Measurements from ENCODE around the gene MRC2. TPM values are rescaled to one million over a fixed set of nuclear protein-coding genes. Genes with fewer than 3 reads are reported as not detected.

MRC2 gene
- total and polyA plus RNA-seq, 2 experiments from 2014 or later = 104 to 121 TPM

- Histone ChIP-seq H4K20me1 (ENCODE audit: insufficient read depth, poor library complexity, severe bottlenecking) (no peaks in the 10 kb centered on the region), H3K9me2 (replicated peaks; ENCODE audit: insufficient read depth) (no peaks in the 10 kb centered on the region), H3K79me2 (no peaks in the 10 kb centered on the region), H3K27me3 (no peaks in the 10 kb centered on the region), H3K27ac (no peak overlapping the region), H3K4me3 (no peak overlapping the region), H2AFZ (no peak overlapping the region), H3K4me1 (ENCODE audit: insufficient read depth) (no peaks in the 10 kb centered on the region), H3K4me2 (no peak overlapping the region), H3K36me3 (replicated peaks; ENCODE audit: insufficient read depth, low read depth) (no peaks in the 10 kb centered on the region), H3K9me3 (ENCODE audit: low read depth) (no peaks in the 10 kb centered on the region)
- DNase-seq (ENCODE audit: low spot score) = no peak
- WGBS (ENCODE audit: low lambda C conversion rate, missing lambda C conversion rate) = 98% methylated on average over 32 of the region's 40 CpGs
- TF ChIP-seq EZH2phosphoT487 (IDR thresholded peaks at IDR 0.05; ENCODE audit: low read depth, severe bottlenecking, unreplicated experiment) (no peak), EZH2 (IDR thresholded peaks at IDR 0.05; ENCODE audit: borderline replicate concordance) (no peak), CTCF (IDR thresholded peaks at IDR 0.05; ENCODE audit: poor library complexity) (no peak)
Observed at GRCh38 chr17:62666801-62667591, 39.5 kb downstream of the MRC2 start.

GRCh38 chr17:62668091-62668804 is 40.8 kb downstream of the MRC2 start:
- no peak for DNase-seq (ENCODE audit: low spot score)
- Histone ChIP-seq H3K9me2 (replicated peaks; ENCODE audit: insufficient read depth) (no peaks in the 10 kb centered on the region), H3K27me3 (no peaks in the 10 kb centered on the region), H3K36me3 (replicated peaks; ENCODE audit: insufficient read depth, low read depth) (no peaks in the 10 kb centered on the region), H3K79me2 (no peaks in the 10 kb centered on the region), H3K9me3 (ENCODE audit: low read depth) (no peaks in the 10 kb centered on the region), H4K20me1 (ENCODE audit: insufficient read depth, poor library complexity, severe bottlenecking) (no peaks in the 10 kb centered on the region), H3K27ac (no peak overlapping the region), H3K4me2 (no peak overlapping the region), H2AFZ (no peak overlapping the region), H3K4me1 (ENCODE audit: insufficient read depth) (no peaks in the 10 kb centered on the region), H3K4me3 (no peak overlapping the region)
- 82% methylated on average over 10 of the region's 10 CpGs for WGBS (ENCODE audit: low lambda C conversion rate, missing lambda C conversion rate)
- TF ChIP-seq EZH2 (IDR thresholded peaks at IDR 0.05; ENCODE audit: borderline replicate concordance) = no peak
- no peak for TF ChIP-seq EZH2phosphoT487 (IDR thresholded peaks at IDR 0.05; ENCODE audit: low read depth, severe bottlenecking, unreplicated experiment)
- no peak for TF ChIP-seq CTCF (IDR thresholded peaks at IDR 0.05; ENCODE audit: poor library complexity)

GRCh38 chr17:62670202-62670821 is 42.8 kb downstream of the MRC2 start:
- Histone ChIP-seq H2AFZ (no peak overlapping the region), H4K20me1 (ENCODE audit: insufficient read depth, poor library complexity, severe bottlenecking) (no peaks in the 10 kb centered on the region), H3K9me2 (replicated peaks; ENCODE audit: insufficient read depth) (no peaks in the 10 kb centered on the region), H3K4me2 (no peak overlapping the region), H3K4me1 (ENCODE audit: insufficient read depth) (no peaks in the 10 kb centered on the region), H3K79me2 (no peaks in the 10 kb centered on the region), H3K36me3 (replicated peaks; ENCODE audit: insufficient read depth, low read depth) (no peaks in the 10 kb centered on the region), H3K27me3 (no peaks in the 10 kb centered on the region), H3K4me3 (no peak overlapping the region), H3K27ac (no peak overlapping the region), H3K9me3 (ENCODE audit: low read depth) (no peaks in the 10 kb centered on the region)
- WGBS (ENCODE audit: low lambda C conversion rate, missing lambda C conversion rate) = 97% methylated on average over 24 of the region's 24 CpGs
- TF ChIP-seq CTCF (IDR thresholded peaks at IDR 0.05; ENCODE audit: poor library complexity) = no peak
- DNase-seq (ENCODE audit: low spot score) = no peak

Measured in hepatocyte (in vitro differentiated cells).